ENCODE results near the gene PAIP2B. TPM values are rescaled to one million over a fixed set of nuclear protein-coding genes. Genes with fewer than 3 reads are reported as not detected.

The PAIP2B gene
- total and polyA plus RNA-seq, 9 of the 15 experiments (the other 6 are each of a cell fraction or from before 2014, with no cell fraction given), result 0.18 to 0.38 (median 0.25) TPM

DNA sequence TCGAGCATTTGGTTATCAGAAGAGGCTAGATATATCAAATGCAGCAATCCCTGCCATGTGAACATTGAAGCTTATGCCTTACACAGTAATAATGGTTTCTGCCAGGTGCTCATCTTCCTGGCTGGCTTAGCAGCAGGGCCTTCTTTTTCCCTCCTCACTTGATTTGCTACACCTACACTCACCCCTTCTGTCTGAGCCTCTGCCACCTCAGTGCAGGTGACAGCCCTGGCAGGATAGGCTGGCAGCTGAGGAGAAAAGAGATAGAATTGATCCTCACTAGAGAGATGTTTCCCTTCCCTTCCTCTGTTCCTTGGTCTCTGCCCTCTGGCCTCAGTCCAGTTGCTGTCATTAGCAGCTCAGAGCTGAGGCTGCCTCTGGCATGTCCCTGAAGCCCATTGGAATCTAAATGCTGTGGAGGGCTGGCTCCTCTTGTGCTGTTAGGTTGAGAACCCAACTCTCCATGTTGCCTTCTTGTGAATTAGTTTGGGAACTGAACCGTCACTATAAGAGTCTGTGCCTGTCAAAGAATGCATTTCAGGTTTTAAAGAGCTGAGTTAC lies 78.3 kb downstream of the PAIP2B start:
- DNase-seq (ENCODE audit: extremely low read depth in 1 of 4, low spot score in 3 of 4), result no peak
- peaks cover 12% of the 10 kb centered on the region; the same call in 1 of the 2 replicates for H4K20me1 ChIP-seq (replicated peaks; ENCODE audit: control insufficient read depth, insufficient read depth, low read length)
- no peaks in the 10 kb centered on the region for H3K4me1 ChIP-seq (replicated peaks in 1 of 2; ENCODE audit: control insufficient read depth in 2 of 2, insufficient read depth in 2 of 2, low read length in 2 of 2)
- peaks cover 69% of the 10 kb centered on the region for H3K36me3 ChIP-seq (ENCODE audit: control insufficient read depth, insufficient read depth, low read length)
- peaks cover 0 to 3% of the 10 kb centered on the region in 2 experiments; a peak in 2 of 5 replicates for H3K27me3 ChIP-seq (ENCODE audit: control insufficient read depth in 2 of 2, insufficient read depth in 2 of 2, low read length in 2 of 2)
- no peak overlapping the region for H2AFZ ChIP-seq (ENCODE audit: low read depth, low read length)
- H3K27ac ChIP-seq (ENCODE audit: extremely low read depth, low read depth, low read length), result no peak overlapping the region
- POLR2A ChIA-PET, result interaction anchor here (0.5 to 1.8 kb wide), 6 partner anchors 9 to 641 kb away, joined by 3 to 6 read pairs (median 4); partner anchors contain the start of gene NAGK
- intact Hi-C loops (cut with micrococcal nuclease), result no loop called here
- no peaks in the 10 kb centered on the region for H3K9me3 ChIP-seq (replicated peaks; ENCODE audit: control insufficient read depth, insufficient read depth, low read depth, low read length)
- H3K4me2 ChIP-seq (ENCODE audit: insufficient read depth, low read length), result no peak overlapping the region
- no TSS peak for BruUV-seq (replicated peaks)
- 95% methylated on average over 2 of the region's 2 CpGs for WGBS (ENCODE audit: insufficient coverage, low coverage, missing lambda C conversion rate)
- in situ Hi-C loops (cut with MboI), result no loop called here
- no peak for ATAC-seq
- no peaks in the 10 kb centered on the region for H3K79me2 ChIP-seq (ENCODE audit: control insufficient read depth, insufficient read depth, low read length)
- no peak overlapping the region for H3K4me3 ChIP-seq
- no peak overlapping the region for H3K9ac ChIP-seq (ENCODE audit: insufficient read depth in 1 of 2, low read depth in 2 of 2, low read length in 2 of 2)
- H3K9me1 ChIP-seq (ENCODE audit: control insufficient read depth, insufficient read depth, low read length), result no peaks in the 10 kb centered on the region
- no peak for TF ChIP-seq RCOR1 (IDR thresholded peaks at IDR 0.05; ENCODE audit: borderline replicate concordance in 1 of 2, low read depth in 2 of 2, low read length in 2 of 2)
- TF ChIP-seq ZSCAN29 (IDR thresholded peaks at IDR 0.05), result no peak
- no peak for TF ChIP-seq U2AF2 (optimal IDR thresholded peaks at IDR 0.05; ENCODE audit: low read depth, low read length)
- no peak for TF ChIP-seq ATF6 (CRISPR knock-in tag; IDR thresholded peaks at IDR 0.05)
- TF ChIP-seq PYGO2 (tag; IDR thresholded peaks at IDR 0.05), result no peak
- no peak for TF ChIP-seq MTA3 (IDR thresholded peaks at IDR 0.05; ENCODE audit: borderline replicate concordance)
- no peak for TF ChIP-seq HEY1 (CRISPR knock-in tag; IDR thresholded peaks at IDR 0.05; ENCODE audit: borderline replicate concordance)
- TF ChIP-seq BMI1 (IDR thresholded peaks at IDR 0.05; ENCODE audit: low read length), result no peak
- no peak for TF ChIP-seq PURB (CRISPR knock-in tag; IDR thresholded peaks at IDR 0.05; ENCODE audit: low read depth)
- no peak for TF ChIP-seq CBX2 (IDR thresholded peaks at IDR 0.05; ENCODE audit: insufficient read depth, low read length, poor library complexity, severe bottlenecking)
- no peak for TF ChIP-seq NBN (IDR thresholded peaks at IDR 0.05; ENCODE audit: low read depth)
- no peak for TF ChIP-seq ZNF830 (CRISPR knock-in tag; IDR thresholded peaks at IDR 0.05)
- TF ChIP-seq MYBL2 (IDR thresholded peaks at IDR 0.05; ENCODE audit: low read depth), result no peak
- no peak for TF ChIP-seq MYBL2 (CRISPR knock-in tag; IDR thresholded peaks at IDR 0.05; ENCODE audit: borderline replicate concordance)
- TF ChIP-seq NCOA6 (IDR thresholded peaks at IDR 0.05), result no peak
- TF ChIP-seq ESRRB (CRISPR knock-in tag; IDR thresholded peaks at IDR 0.05; ENCODE audit: borderline replicate concordance), result no peak
- no peak for TF ChIP-seq MBD2 (IDR thresholded peaks at IDR 0.05; ENCODE audit: borderline replicate concordance, low read depth)
- no peak for TF ChIP-seq ZNF134 (CRISPR knock-in tag; conservative IDR thresholded peaks at IDR 0.05)
- no peak for TF ChIP-seq NR0B1 (IDR thresholded peaks at IDR 0.05; ENCODE audit: partially characterized antibody)
- no peak for TF ChIP-seq STAG1 (CRISPR knock-in tag; IDR thresholded peaks at IDR 0.05; ENCODE audit: borderline replicate concordance)
- TF ChIP-seq, protein P1, sequence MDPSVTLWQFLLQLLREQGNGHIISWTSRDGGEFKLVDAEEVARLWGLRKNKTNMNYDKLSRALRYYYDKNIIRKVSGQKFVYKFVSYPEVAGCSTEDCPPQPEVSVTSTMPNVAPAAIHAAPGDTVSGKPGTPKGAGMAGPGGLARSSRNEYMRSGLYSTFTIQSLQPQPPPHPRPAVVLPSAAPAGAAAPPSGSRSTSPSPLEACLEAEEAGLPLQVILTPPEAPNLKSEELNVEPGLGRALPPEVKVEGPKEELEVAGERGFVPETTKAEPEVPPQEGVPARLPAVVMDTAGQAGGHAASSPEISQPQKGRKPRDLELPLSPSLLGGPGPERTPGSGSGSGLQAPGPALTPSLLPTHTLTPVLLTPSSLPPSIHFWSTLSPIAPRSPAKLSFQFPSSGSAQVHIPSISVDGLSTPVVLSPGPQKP (CRISPR knock-in tag; IDR thresholded peaks at IDR 0.05), result no peak
- CTCF ChIA-PET (ENCODE audit: low intra/inter-chr PET ratio), result no interaction called here
- no peak for FAIRE-seq

All from K562 (cell line).